ENCODE results near the gene PDGFA.

PDGFA gene

GRCh38 chr7:540997-541396 lies 21.4 kb upstream of the PDGFA start:
- TF ChIP-seq CTCF (IDR thresholded peaks at IDR 0.05), result no peak

GRCh38 chr7:540579-540978 lies 20.9 kb upstream of the PDGFA start:
- Histone ChIP-seq H3K4me1 (no peaks in the 10 kb centered on the region), H3K4me3 (ENCODE audit: low read depth, low read length) (no peak overlapping the region), H3K36me3 (ENCODE audit: control insufficient read depth, insufficient read depth, low read length) (no peaks in the 10 kb centered on the region), H3K27me3 (ENCODE audit: control insufficient read depth, insufficient read depth, low read length) (no peaks in the 10 kb centered on the region), H3K79me2 (no peaks in the 10 kb centered on the region), H3K9me3 (ENCODE audit: control insufficient read depth, low read length) (no peaks in the 10 kb centered on the region), H2AFZ (no peak overlapping the region), H3K4me2 (ENCODE audit: low read length) (no peak overlapping the region), H3K27ac (no peak overlapping the region), H3K9ac (no peak overlapping the region)
- TF ChIP-seq CTCF (IDR thresholded peaks at IDR 0.05), result no peak

More at GRCh38 chr7:540997-541396, 21.4 kb upstream of the PDGFA start:
- Histone ChIP-seq H3K79me2 (no peaks in the 10 kb centered on the region), H3K27me3 (ENCODE audit: control insufficient read depth, insufficient read depth, low read length) (no peaks in the 10 kb centered on the region), H3K36me3 (ENCODE audit: control insufficient read depth, insufficient read depth, low read length) (no peaks in the 10 kb centered on the region), H3K9me3 (ENCODE audit: control insufficient read depth, low read length) (no peaks in the 10 kb centered on the region), H3K9ac (no peak overlapping the region), H3K4me1 (no peaks in the 10 kb centered on the region), H3K4me2 (ENCODE audit: low read length) (no peak overlapping the region), H2AFZ (no peak overlapping the region), H3K27ac (no peak overlapping the region), H3K4me3 (ENCODE audit: low read depth, low read length) (no peak overlapping the region)

GRCh38 chr7:539731-540411 lies 20.2 kb upstream of the PDGFA start:
- no peak for TF ChIP-seq CTCF (IDR thresholded peaks at IDR 0.05)
- Histone ChIP-seq H3K4me2 (ENCODE audit: low read length) (no peak overlapping the region), H3K9me3 (ENCODE audit: control insufficient read depth, low read length) (no peaks in the 10 kb centered on the region), H3K36me3 (ENCODE audit: control insufficient read depth, insufficient read depth, low read length) (no peaks in the 10 kb centered on the region), H3K79me2 (no peaks in the 10 kb centered on the region), H3K27me3 (ENCODE audit: control insufficient read depth, insufficient read depth, low read length) (no peaks in the 10 kb centered on the region), H3K4me3 (ENCODE audit: low read depth, low read length) (no peak overlapping the region), H2AFZ (no peak overlapping the region), H3K9ac (no peak overlapping the region), H3K4me1 (no peaks in the 10 kb centered on the region), H3K27ac (no peak overlapping the region)

- H3K36me3 ChIP-seq (ENCODE audit: control insufficient read depth, insufficient read depth, low read length), result no peaks in the 10 kb centered on the region
- no peak for TF ChIP-seq CTCF (IDR thresholded peaks at IDR 0.05)
- H3K4me1 ChIP-seq, result no peaks in the 10 kb centered on the region
- H3K9me3 ChIP-seq (ENCODE audit: control insufficient read depth, low read length), result no peaks in the 10 kb centered on the region
- H3K27me3 ChIP-seq (ENCODE audit: control insufficient read depth, insufficient read depth, low read length), result no peaks in the 10 kb centered on the region
- no peak overlapping the region for H3K9ac ChIP-seq
- H3K4me2 ChIP-seq (ENCODE audit: low read length), result no peak overlapping the region
- H3K4me3 ChIP-seq (ENCODE audit: low read depth, low read length), result no peak overlapping the region
- no peak overlapping the region for H2AFZ ChIP-seq
- H3K79me2 ChIP-seq, result no peaks in the 10 kb centered on the region
- no peak overlapping the region for H3K27ac ChIP-seq
Measured at GRCh38 chr7:538764-539685, 19.4 kb upstream of the PDGFA start.
